ENCODE data around the gene ADAMTSL3. TPM values are rescaled to one million over a fixed set of nuclear protein-coding genes. Genes with fewer than 3 reads are reported as not detected.
A peak's percentile ranks its signal among the peaks of the same experiment; 100 is the strongest.

The ADAMTSL3 gene
- total and polyA plus RNA-seq, 2 experiments from 2014 or later: 0.61 to 0.87 TPM

- TF ChIP-seq ZNF462 (CRISPR knock-in tag; IDR thresholded peaks at IDR 0.05): no peak
Measured at GRCh38 chr15:83991163-83991562, 337.2 kb downstream of the ADAMTSL3 start (continued).

- Histone ChIP-seq H3K27ac (ENCODE audit: low read depth) (no peak overlapping the region), H3K4me2 (no peak overlapping the region), H2AFZ (0 out of 2 replicates have a peak overlapping the region, but pooled peaks have one; percentile 29), H3K79me2 (replicated peaks; ENCODE audit: insufficient read depth) (no peaks in the 10 kb centered on the region), H3K4me1 (ENCODE audit: insufficient read depth) (no peaks in the 10 kb centered on the region), H3K36me3 (ENCODE audit: insufficient read depth) (no peaks in the 10 kb centered on the region), H3K9me2 (ENCODE audit: insufficient read depth) (no peaks in the 10 kb centered on the region), H3F3A (replicated peaks; ENCODE audit: low read depth) (no peaks in the 10 kb centered on the region), H4K20me1 (replicated peaks; ENCODE audit: insufficient read depth) (no peaks in the 10 kb centered on the region), H3K4me3 (no peak overlapping the region), H3K27me3 (ENCODE audit: insufficient read depth) (no peaks in the 10 kb centered on the region)
- no peak overlapping the region for H3K27ac Mint-ChIP-seq
- ATAC-seq: no peak
- no peaks in the 10 kb centered on the region for H3K27me3 Mint-ChIP-seq (ENCODE audit: insufficient read depth, low read depth, poor library complexity)
- no peaks in the 10 kb centered on the region for H3K36me3 Mint-ChIP-seq (ENCODE audit: low read depth)
- H3K4me1 Mint-ChIP-seq: no peaks in the 10 kb centered on the region
- no peaks in the 10 kb centered on the region; the same call in 2 of the 3 replicates for H3K9me3 Mint-ChIP-seq
- no peak overlapping the region for H3K4me3 Mint-ChIP-seq
- DNase-seq (ENCODE audit: low spot score): no peak
- TF ChIP-seq EZH2phosphoT487 (IDR thresholded peaks at IDR 0.05; ENCODE audit: unreplicated experiment): no peak
- TF ChIP-seq JUNB (IDR thresholded peaks at IDR 0.05; ENCODE audit: unreplicated experiment): no peak
- no peak for TF ChIP-seq POLR2AphosphoS5 (IDR thresholded peaks at IDR 0.05; ENCODE audit: low read depth)
- no peak for TF ChIP-seq CREB1 (CRISPR knock-in tag; IDR thresholded peaks at IDR 0.05; ENCODE audit: low read depth)
- no peak for TF ChIP-seq ZNF462 (CRISPR knock-in tag; IDR thresholded peaks at IDR 0.05)
- no peak for TF ChIP-seq EZH2 (IDR thresholded peaks at IDR 0.05; ENCODE audit: low read depth, unreplicated experiment)
- TF ChIP-seq ETS1 (IDR thresholded peaks at IDR 0.05): no peak
Measured at GRCh38 chr15:83992324-83993031, 338.6 kb downstream of the ADAMTSL3 start.
